DOHH2 (cell line): ENCODE results near the gene KRTAP10-6.
"Not testable (repeated sequence)": the region's sequence is repeated elsewhere in the genome, so short reads cannot be mapped to it uniquely, and the experiment has no call there.

Experiments
- CTCF ChIP-seq: fragments of 200-600 bp; sonication (generic); IDR thresholded peaks from one replicate; pipeline ENCODE4 v1.5.1; 2014; ENCODE audit warnings: antibody characterized with exemption, mild to moderate bottlenecking, low read depth, low read length; ENCODE audit not compliant: poor library complexity, severe bottlenecking
- EZH2phosphoT487 ChIP-seq: fragments of 200-600 bp; sonication (generic); IDR thresholded peaks from 2 replicates; pipeline ENCODE4 v1.6.1; 2017; ENCODE audit warnings: borderline replicate concordance, mild to moderate bottlenecking, antibody characterized with exemption, low read length, moderate library complexity, mixed read lengths

- not testable (repeated sequence) for TF ChIP-seq CTCF, EZH2phosphoT487
Measured at GRCh38 chr21:44591801-44592130, 539 bp downstream of the KRTAP10-6 start.
